PC-3 (cell line): ENCODE data around the gene SPAAR. TPM values are rescaled to one million over a fixed set of nuclear protein-coding genes. Genes with fewer than 3 reads are reported as not detected.
A peak's percentile ranks its signal among the peaks of the same experiment; 100 is the strongest.

Experiments used
- ATAC-seq: fragments of 200-7000 bp; cut with Tn5 transposase; 2 replicates; pipeline ENCODE4 v1.9.1; 2020; ENCODE audit warnings: mild to moderate bottlenecking, moderate library complexity
- BruUV-seq: library from RNA; stranded (reverse); fragments of 400-500 nt; replicated peaks from 2 replicates; lab custom pipeline; 2021; lab: Mats Ljungman, UMichigan
- CTCF ChIA-PET: fragments of 300-600 bp; sonication (Branson Sonifier 250); formaldehyde crosslinking; loops from one replicate; lab custom pipeline; 2022; ENCODE audit warnings: antibody characterized with exemption; lab: Charles Lee
- POLR2A ChIA-PET: fragments of 300-600 bp; sonication (Branson Sonifier 250); formaldehyde crosslinking; loops from one replicate; lab custom pipeline; 2022; ENCODE audit warnings: antibody characterized with exemption; ENCODE audit not compliant: unreplicated experiment; lab: Charles Lee
- DNase-seq: peaks from one replicate; pipeline ENCODE4 v3.0.0-alpha.2; 2015
- H2AFZ ChIP-seq: fragments of 300-600 bp; sonication (generic); 2 replicates; pipeline ENCODE4 v1.6.0; 2016; ENCODE audit warnings: antibody characterized with exemption, low read length
- H3F3A ChIP-seq: fragments of 300-600 bp; sonication (generic); one replicate; pipeline ENCODE4 v1.6.0; 2017; ENCODE audit warnings: antibody characterized with exemption, low read length, control low read depth, mild to moderate bottlenecking; ENCODE audit not compliant: unreplicated experiment
- H3K27ac ChIP-seq: fragments of 300-600 bp; sonication (generic); 2 replicates; pipeline ENCODE4 v1.5.1; 2016; ENCODE audit warnings: mild to moderate bottlenecking, low read length
- H3K27me3 ChIP-seq: fragments of 300-600 bp; sonication (generic); 2 replicates; pipeline ENCODE4 v1.6.1; 2016; ENCODE audit warnings: low read length, mixed read lengths
- H3K36me3 ChIP-seq: fragments of 300-600 bp; sonication (generic); 2 replicates; pipeline ENCODE4 v1.6.1; 2016; ENCODE audit warnings: low read depth, mixed run types, low read length, mixed read lengths
- H3K4me1 ChIP-seq: fragments of 300-600 bp; sonication (generic); 2 replicates; pipeline ENCODE4 v1.5.1; 2016; ENCODE audit warnings: low read length; ENCODE audit not compliant: insufficient read depth
- H3K4me2 ChIP-seq: fragments of 300-600 bp; sonication (generic); 2 replicates; pipeline ENCODE4 v1.6.0; 2016; ENCODE audit warnings: low read length
- H3K4me3 ChIP-seq: fragments of 300-600 bp; sonication (generic); 2 replicates; pipeline ENCODE4 v1.5.1; 2016; ENCODE audit warnings: mild to moderate bottlenecking, low read length, mixed read lengths
- H3K79me2 ChIP-seq: fragments of 300-600 bp; sonication (generic); 2 replicates; pipeline ENCODE4 v1.6.1; 2017; ENCODE audit warnings: low read length, mixed read lengths
- H3K9ac ChIP-seq: fragments of 300-600 bp; sonication (generic); 2 replicates; pipeline ENCODE4 v1.6.0; 2016; ENCODE audit warnings: mild to moderate bottlenecking, low read length
- H3K9me2 ChIP-seq: fragments of 300-600 bp; sonication (generic); replicated peaks from 2 replicates; pipeline ENCODE4 v1.6.1; 2016; ENCODE audit warnings: mixed run types, low read length, mixed read lengths
- H3K9me3 ChIP-seq: fragments of 300-600 bp; sonication (generic); 2 replicates; pipeline ENCODE4 v1.6.1; 2016; ENCODE audit warnings: low read length, mixed read lengths
- H4K20me1 ChIP-seq: fragments of 300-600 bp; sonication (generic); 2 replicates; pipeline ENCODE4 v1.6.1; 2016; ENCODE audit warnings: low read length, mixed read lengths
- CTCF ChIP-seq: fragments of 300-600 bp; sonication (generic); conservative IDR thresholded peaks from 2 replicates; pipeline ENCODE4 v1.5.1; 2017; ENCODE audit warnings: antibody characterized with exemption, low read depth, mild to moderate bottlenecking, low read length
- EZH2 ChIP-seq: fragments of 300-600 bp; sonication (generic); IDR thresholded peaks from one replicate; pipeline ENCODE4 v1.6.1; 2017; ENCODE audit warnings: antibody characterized with exemption, mild to moderate bottlenecking, low read length; ENCODE audit not compliant: unreplicated experiment
- EZH2phosphoT487 ChIP-seq: fragments of 300-600 bp; sonication (generic); IDR thresholded peaks from 2 replicates; pipeline ENCODE4 v1.6.1; 2018; ENCODE audit warnings: mild to moderate bottlenecking, antibody characterized with exemption, low read length, borderline replicate concordance
- intact Hi-C: fragments of 100-400 bp; cut with micrococcal nuclease; formaldehyde crosslinking; loops from 2 replicates; pipeline ENCODE4 v1.9.0; 2023
- total RNA-seq: library from RNA; depleted of rRNA; stranded (reverse); fragments of >200 nt; gene quantifications from 2 replicates; pipeline ENCODE4 v1.2.3, GENCODE V29; 2014

Gene SPAAR
- total RNA-seq, 1 experiment from 2014 or later = not detected

DNA sequence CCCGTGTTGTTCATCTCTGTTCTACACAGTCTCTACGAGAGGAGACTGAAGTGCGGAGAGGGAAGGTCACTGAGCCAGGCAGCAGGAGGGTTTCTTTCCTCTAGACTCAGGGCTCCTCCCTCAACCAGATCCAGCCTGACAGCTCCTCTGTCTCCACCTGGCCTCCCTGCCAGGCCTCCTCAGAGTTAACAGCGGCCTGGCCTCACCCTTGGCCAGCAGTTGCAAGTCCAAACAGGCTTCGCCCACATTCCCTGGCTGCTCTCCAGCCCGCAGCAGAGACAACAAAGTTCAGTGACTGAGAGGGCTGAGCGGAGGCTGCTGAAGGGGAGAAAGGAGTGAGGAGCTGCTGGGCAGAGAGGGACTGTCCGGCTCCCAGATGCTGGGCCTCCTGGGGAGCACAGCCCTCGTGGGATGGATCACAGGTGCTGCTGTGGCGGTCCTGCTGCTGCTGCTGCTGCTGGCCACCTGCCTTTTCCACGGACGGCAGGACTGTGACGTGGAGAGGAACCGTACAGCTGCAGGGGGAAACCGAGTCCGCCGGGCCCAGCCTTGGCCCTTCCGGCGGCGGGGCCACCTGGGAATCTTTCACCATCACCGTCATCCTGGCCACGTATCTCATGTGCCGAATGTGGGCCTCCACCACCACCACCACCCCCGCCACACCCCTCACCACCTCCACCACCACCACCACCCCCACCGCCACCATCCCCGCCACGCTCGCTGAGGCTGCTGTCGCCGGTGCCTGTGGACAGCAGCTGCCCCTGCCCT, 3.2 kb upstream of the SPAAR start, which contains the start of gene HRCT1:
HRCT1 (plus strand) TSS at position 291 of the 768 bp plus-strand sequence; CDS start at position 377, 86 bp downstream.
- no peaks in the 10 kb centered on the region for H3K36me3 ChIP-seq
- ChIA-PET CTCF (interaction anchor here (1.0 kb wide), 1 partner anchor 101 kb away, joined by 3 read pairs; no protein-coding TSS in a partner anchor), POLR2A (no interaction called here)
- no peak for TF ChIP-seq EZH2
- TF ChIP-seq EZH2phosphoT487 = no peak
- peak; percentile 61 for ATAC-seq
- peaks cover 72% of the 10 kb centered on the region for H3K4me1 ChIP-seq
- H3K9ac ChIP-seq = peak within 1 kb of the TSS; percentile 68
- intact Hi-C loops = no loop called here
- no peaks in the 10 kb centered on the region for H4K20me1 ChIP-seq
- H3K4me3 ChIP-seq = peak within 1 kb of the TSS; percentile 49; the same call in 1 of the 2 replicates
- H3F3A ChIP-seq = peaks cover 11% of the 10 kb centered on the region
- DNase-seq = peak; percentile 96
- H3K9me3 ChIP-seq = no peaks in the 10 kb centered on the region
- peaks cover 10% of the 10 kb centered on the region for H3K79me2 ChIP-seq
- peak within 1 kb of the TSS; percentile 28; the same call in 1 of the 2 replicates for H2AFZ ChIP-seq
- no TSS peak for BruUV-seq
- H3K27me3 ChIP-seq = no peaks in the 10 kb centered on the region
- peak within 1 kb of the TSS; percentile 94 for H3K27ac ChIP-seq
- peak within 1 kb of the TSS; percentile 77 for H3K4me2 ChIP-seq
- no peaks in the 10 kb centered on the region for H3K9me2 ChIP-seq

GRCh38 chr9:35906923-35907699, 2.2 kb upstream of the SPAAR start:
- ChIA-PET CTCF (no interaction called here), POLR2A (no interaction called here)
- no peak overlapping the region for H2AFZ ChIP-seq
- peak overlapping the region; percentile 49; the same call in 1 of the 2 replicates for H3K4me3 ChIP-seq
- peaks cover 11% of the 10 kb centered on the region for H3F3A ChIP-seq
- H3K9ac ChIP-seq = peak overlapping the region; percentile 68
- H3K4me2 ChIP-seq = peak overlapping the region; percentile 77
- H3K9me2 ChIP-seq = no peaks in the 10 kb centered on the region
- TSS peak; percentile 53 for BruUV-seq
- H3K27me3 ChIP-seq = no peaks in the 10 kb centered on the region
- ATAC-seq (peak; percentile 1; the same call in 1 of the 2 replicates), DNase-seq (peak; percentile 26)
- H3K36me3 ChIP-seq = no peaks in the 10 kb centered on the region
- H3K9me3 ChIP-seq = no peaks in the 10 kb centered on the region
- H3K27ac ChIP-seq = peak overlapping the region; percentile 94
- intact Hi-C loops = no loop called here
- no peak for TF ChIP-seq CTCF
- no peak for TF ChIP-seq EZH2phosphoT487
- no peak for TF ChIP-seq EZH2
- peaks cover 10% of the 10 kb centered on the region for H3K79me2 ChIP-seq
- H4K20me1 ChIP-seq = no peaks in the 10 kb centered on the region
- H3K4me1 ChIP-seq = peaks cover 78% of the 10 kb centered on the region
